ENCODE measurements around the gene SCAPER.

Gene SCAPER

GRCh38 chr15:76636059-76636458, 269.1 kb downstream of the SCAPER start:
- FAIRE-seq (no peak), DNase-seq (ENCODE audit: extremely low spot score, insufficient read length, low read depth) (no peak)

GRCh38 chr15:76626611-76627010, 278.5 kb downstream of the SCAPER start:
- no peak for DNase-seq (ENCODE audit: extremely low spot score, insufficient read length, low read depth)
- no peak for FAIRE-seq

DNA sequence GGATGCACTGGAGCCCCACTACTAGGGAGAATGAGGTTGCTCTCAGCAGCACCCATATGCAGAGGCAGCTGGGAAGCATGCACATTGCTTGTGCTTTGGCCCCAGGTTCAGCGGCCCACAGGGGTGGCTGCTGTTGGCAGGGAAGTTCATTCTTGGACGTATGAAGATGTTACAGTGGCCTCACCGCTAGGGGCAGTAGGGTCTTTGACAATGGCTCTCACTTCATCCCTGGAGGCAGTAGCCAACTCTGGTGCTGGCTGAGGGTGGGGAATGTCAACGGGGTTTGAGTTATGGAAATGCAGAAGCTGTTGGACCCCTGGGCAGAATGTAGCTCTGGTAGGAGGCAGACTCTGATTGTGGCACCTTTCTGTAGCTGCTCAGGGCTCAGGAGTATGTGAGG, 279.9 kb downstream of the SCAPER start:
- no peak for FAIRE-seq
- DNase-seq (ENCODE audit: extremely low spot score, insufficient read length, low read depth), result no peak

- FAIRE-seq (no peak), DNase-seq (ENCODE audit: extremely low spot score, insufficient read length, low read depth) (no peak)
These were observed 290.4 kb downstream of the SCAPER start for GRCh38 chr15:76614725-76615124.

DNA sequence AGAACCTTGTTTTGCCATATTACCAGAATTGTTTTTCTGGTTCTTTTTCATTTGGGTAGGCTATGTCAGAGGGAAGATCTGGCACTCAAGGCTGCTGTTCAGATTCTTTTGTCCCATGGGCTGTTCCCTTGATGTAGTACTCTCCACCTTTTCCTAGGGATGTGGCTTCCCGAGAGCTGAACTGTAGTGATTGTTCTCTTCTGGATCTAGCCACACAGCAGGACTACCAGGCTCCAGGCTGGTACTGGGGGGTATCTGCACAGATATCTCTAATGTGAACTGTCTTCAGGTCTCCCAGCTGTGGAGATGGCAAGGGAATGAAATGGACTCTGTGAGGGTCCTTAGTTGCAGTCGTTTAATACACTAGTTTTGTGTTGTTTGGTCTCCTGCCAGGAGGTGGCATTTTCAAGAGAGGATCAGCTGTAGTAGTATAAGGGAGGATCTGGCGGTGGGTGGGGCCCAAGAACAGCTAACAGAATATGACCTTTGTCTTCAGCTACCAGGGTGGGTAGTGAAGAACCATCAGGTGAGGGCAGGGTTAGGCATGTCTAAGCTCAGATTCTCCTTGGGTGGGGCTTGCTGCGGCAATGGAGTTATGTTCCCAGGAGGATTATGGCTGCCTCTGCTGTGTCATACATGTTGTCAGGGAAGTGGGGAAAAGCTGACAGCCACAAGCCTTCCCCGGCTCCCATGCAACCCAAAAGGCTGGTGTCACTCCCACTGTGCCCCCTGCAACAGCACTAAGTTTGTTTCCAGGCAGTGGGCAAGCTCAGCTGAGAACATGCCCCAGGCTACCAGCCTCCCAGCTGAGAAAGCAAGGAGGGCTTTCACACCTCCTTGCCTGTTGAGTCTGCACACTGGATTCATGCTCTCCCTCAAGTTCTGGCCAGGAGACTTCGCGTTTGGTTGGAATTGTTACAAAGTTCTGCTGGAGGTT, 316.1 kb downstream of the SCAPER start:
- FAIRE-seq (no peak), DNase-seq (ENCODE audit: extremely low spot score, insufficient read length, low read depth) (no peak)

DNA sequence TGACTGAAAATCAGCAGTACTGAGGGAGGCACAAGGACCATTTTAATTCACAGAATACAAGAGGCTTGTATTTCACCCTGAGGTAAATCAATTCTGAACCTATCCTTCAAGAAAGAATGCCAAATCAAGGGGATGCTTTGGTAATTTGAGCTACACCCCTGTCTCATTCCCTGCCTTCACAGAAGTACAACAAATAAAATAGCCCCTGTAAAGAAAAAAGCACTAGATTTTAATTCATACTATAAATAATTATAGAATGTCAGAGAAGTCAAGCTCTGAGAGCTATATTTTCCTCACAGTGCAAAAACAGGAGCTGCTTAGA, 319.6 kb downstream of the SCAPER start:
- FAIRE-seq (no peak), DNase-seq (ENCODE audit: extremely low spot score, insufficient read length, low read depth) (no peak)

- FAIRE-seq (no peak), DNase-seq (ENCODE audit: extremely low spot score, insufficient read length, low read depth) (no peak)
These were observed 320.1 kb downstream of the SCAPER start for GRCh38 chr15:76584868-76585575.

DNA sequence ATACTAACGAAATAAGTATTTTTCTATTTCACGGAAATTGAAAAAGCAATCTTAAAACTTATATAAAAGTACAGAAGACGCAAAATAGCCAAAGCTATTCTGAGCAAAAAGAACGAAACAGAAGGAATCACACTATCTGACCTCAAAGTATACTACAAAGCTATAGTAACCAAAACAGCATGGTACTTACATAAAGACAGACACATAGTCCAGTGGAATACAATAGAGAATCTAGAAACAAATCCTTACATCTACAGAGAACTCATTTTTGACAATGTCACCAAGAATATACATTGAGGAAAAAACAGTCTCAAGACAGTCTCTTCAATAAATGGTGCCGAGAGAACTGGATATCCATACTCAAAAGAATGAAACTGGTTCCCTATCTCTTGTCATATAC, 322.6 kb downstream of the SCAPER start:
- no peak for FAIRE-seq
- DNase-seq (ENCODE audit: extremely low spot score, insufficient read length, low read depth), result no peak

DNA sequence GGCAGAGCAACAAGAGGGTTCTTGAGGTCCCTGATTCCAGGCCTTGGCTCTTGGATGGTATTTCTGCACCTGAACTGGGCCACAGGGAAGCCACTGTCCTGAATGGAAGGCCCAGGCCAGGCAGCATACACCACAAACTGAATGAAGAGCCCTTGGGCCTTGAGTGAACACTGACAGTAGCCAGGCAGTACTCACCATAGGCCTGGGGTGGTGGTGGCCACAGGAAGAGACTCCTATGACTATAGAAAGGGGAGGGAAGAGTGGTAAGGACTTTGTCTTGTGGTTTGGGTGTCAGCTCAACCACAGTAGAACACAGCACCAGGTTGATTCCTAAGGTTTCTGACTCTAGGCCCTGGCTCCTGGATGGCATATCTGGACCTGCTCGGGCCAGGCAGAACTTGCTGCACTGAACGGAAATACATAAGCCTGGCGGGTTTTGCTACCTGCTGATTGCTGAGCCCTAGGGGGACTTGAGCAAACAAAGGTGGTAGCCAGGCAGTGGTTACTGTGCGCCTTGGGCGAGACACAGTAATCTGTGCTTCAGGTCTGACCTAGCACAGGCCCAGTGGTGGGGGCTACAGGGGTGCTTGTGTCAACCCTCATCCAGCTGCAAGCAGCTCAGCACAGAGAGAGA, 327.1 kb downstream of the SCAPER start:
- FAIRE-seq, result no peak
- DNase-seq (ENCODE audit: extremely low spot score, insufficient read length, low read depth), result no peak

GRCh38 chr15:76576523-76577279, 328.4 kb downstream of the SCAPER start:
- FAIRE-seq (no peak), DNase-seq (ENCODE audit: extremely low spot score, insufficient read length, low read depth) (no peak)

DNA sequence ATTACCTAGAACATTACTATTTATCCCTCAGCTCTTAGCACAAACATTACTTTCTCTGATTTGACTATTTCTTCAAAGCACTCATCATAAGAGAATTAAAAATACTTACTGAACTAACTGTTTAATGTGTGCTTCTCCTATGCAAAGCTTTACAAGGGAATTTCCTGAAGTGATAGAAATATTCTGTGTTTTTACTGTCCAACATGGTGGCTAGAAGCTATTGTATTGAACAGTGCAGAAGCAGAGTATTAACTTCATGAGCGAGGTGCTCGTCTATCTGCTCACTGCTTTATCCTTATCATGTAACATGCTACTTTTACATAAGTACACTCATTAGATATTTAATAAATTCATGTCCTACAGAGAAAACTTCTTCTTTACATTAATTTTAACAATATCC, 329.5 kb downstream of the SCAPER start:
- no peak for DNase-seq (ENCODE audit: extremely low spot score, insufficient read length, low read depth)
- no peak for FAIRE-seq

GRCh38 chr15:76575274-76575673, 329.9 kb downstream of the SCAPER start:
- peak; percentile 23 for DNase-seq (ENCODE audit: extremely low spot score, insufficient read length, low read depth)
- FAIRE-seq, result peak; percentile 82

GRCh38 chr15:76572983-76573314, 332.2 kb downstream of the SCAPER start:
- DNase-seq (ENCODE audit: extremely low spot score, insufficient read length, low read depth), result no peak
- FAIRE-seq, result no peak

- FAIRE-seq, result no peak
- no peak for DNase-seq (ENCODE audit: extremely low spot score, insufficient read length, low read depth)
These were observed 338.9 kb downstream of the SCAPER start for GRCh38 chr15:76566276-76566675.

DNA sequence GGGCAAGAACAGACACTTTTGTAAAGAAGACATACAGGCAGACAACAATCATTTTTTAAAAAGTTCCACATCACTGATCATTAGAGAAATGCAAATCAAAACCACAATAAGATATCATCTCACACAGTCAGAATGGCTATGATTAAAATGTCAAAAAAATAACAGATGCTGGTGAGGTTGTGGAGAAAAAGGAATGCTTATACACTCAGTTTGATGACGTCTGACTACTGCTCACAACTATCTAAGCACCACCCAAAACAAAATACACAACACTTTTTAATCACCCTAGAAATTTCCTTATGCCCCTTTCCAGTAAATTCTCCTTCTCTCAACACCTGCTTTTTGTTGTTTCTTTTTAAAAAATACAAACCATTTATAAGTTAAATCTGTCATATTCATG, 339.8 kb downstream of the SCAPER start:
- FAIRE-seq (no peak), DNase-seq (ENCODE audit: extremely low spot score, insufficient read length, low read depth) (no peak)

GRCh38 chr15:76555247-76555646, 349.9 kb downstream of the SCAPER start:
- DNase-seq (ENCODE audit: extremely low spot score, insufficient read length, low read depth), result no peak
- no peak for FAIRE-seq

DNA sequence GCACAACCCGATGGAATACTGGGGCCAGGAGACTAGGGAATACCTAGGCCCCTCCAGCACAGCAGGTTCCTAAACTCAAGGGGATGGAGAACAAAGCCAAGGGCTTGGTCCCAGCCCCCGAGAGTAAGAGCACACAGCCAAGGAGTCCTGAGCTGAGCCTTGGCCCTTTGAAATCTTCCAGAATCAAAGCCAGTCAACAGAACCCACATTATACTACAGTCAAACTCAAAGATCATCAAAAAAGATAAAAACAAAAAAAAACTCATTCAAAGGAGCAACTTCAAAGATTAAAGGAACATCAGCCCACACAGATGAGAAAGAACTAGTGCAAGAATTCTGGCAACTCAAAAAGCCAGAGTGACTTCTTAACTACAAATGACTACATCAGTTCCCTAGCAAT, 351.6 kb downstream of the SCAPER start:
- FAIRE-seq (no peak), DNase-seq (ENCODE audit: extremely low spot score, insufficient read length, low read depth) (no peak)

DNA sequence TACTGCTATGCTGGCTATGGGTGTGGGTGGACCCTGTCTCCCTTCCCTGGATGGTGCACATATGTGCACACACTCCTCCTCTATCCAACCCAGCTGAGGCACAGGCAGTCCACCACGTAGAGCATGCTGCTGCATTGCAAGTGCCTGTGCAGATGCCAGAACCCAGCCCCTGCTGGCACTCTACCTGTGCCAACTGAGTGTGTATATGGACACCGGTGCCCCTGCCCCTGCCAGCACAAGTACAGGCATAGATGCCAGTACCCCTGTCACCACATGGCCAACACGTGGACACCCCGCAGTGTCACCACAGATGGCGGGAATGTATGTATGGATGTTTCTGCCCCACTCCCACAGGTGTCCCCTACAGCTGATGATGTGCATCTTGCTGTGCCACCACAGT, 352.0 kb downstream of the SCAPER start:
- FAIRE-seq, result no peak

GRCh38 chr15:76546805-76547204, 358.3 kb downstream of the SCAPER start:
- FAIRE-seq, result no peak

More for the DNA sequence above, 352.0 kb downstream of the SCAPER start:
- no peak for DNase-seq (ENCODE audit: extremely low spot score, insufficient read length, low read depth)

DNA sequence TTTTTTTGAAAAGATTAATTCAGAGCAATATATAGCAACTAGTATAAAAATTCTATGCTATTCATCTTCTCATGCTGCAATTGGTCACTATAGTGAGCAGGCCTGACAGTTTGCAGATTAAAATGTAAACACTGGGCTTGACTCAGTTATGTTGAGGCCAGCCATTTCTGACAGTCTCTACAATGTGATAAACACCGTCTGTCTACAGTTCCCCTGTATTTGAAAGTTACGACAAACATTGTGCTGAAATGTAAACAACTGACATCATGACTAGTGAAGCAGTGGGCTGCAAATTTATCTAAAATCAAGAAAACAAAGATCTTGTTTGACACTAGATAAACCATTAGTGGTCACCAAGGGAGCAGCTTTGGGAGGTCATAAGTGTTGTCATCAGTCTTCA, 371.1 kb downstream of the SCAPER start:
- FAIRE-seq (no peak), DNase-seq (ENCODE audit: extremely low spot score, insufficient read length, low read depth) (no peak)

More at GRCh38 chr15:76546805-76547204, 358.3 kb downstream of the SCAPER start:
- DNase-seq (ENCODE audit: extremely low spot score, insufficient read length, low read depth), result no peak

All from GM18507 (cell line).